Activated B cell treated with CpG ODN at 0.5 μM for 24 hours (primary cell): Measurements from ENCODE around the gene TNNI3K. TPM values are rescaled to one million over a fixed set of nuclear protein-coding genes. Genes with fewer than 3 reads are reported as not detected.

Experiments used
- ATAC-seq: fragments of 200-7000 bp; cut with Tn5 transposase; one replicate; pipeline ENCODE4 v1.10.0; 2021; ENCODE audit warnings: low read depth, mild to moderate bottlenecking, moderate library complexity
- CTCF ChIA-PET: fragments of 350-600 bp; sonication (Branson Sonifier 250); formaldehyde crosslinking; loops from one replicate; lab custom pipeline; 2021; ENCODE audit warnings: antibody characterized with exemption; lab: Charles Lee
- POLR2A ChIA-PET: fragments of 350-600 bp; sonication (Branson Sonifier 250); formaldehyde crosslinking; loops from one replicate; lab custom pipeline; 2021; ENCODE audit warnings: antibody characterized with exemption; lab: Charles Lee
- DNase-seq: peaks from one replicate; pipeline ENCODE4 v3.0.0; 2022
- H3K27ac Mint-ChIP-seq: one replicate; pipeline ENCODE4 v1.8.0; 2020; ENCODE audit warnings: mixed read lengths
- H3K27me3 Mint-ChIP-seq: one replicate; pipeline ENCODE4 v1.8.0; 2021; ENCODE audit warnings: mixed read lengths
- H3K36me3 Mint-ChIP-seq: one replicate; pipeline ENCODE4 v1.8.0; 2021; ENCODE audit warnings: low read depth, mixed read lengths
- H3K4me1 Mint-ChIP-seq: one replicate; pipeline ENCODE4 v1.8.0; 2021; ENCODE audit warnings: mixed read lengths
- H3K4me3 Mint-ChIP-seq: one replicate; pipeline ENCODE4 v1.8.0; 2020; ENCODE audit warnings: mild to moderate bottlenecking, mixed read lengths
- H3K9me3 Mint-ChIP-seq: one replicate; pipeline ENCODE4 v1.8.0; 2020; ENCODE audit warnings: mixed read lengths
- intact Hi-C: fragments of 100-400 bp; cut with micrococcal nuclease; formaldehyde crosslinking; loops from one replicate; pipeline ENCODE4 v1.15.1; 2024
- total RNA-seq: library from RNA; stranded (reverse); gene quantifications from 2 replicates; pipeline ENCODE4 v1.2.3, GENCODE V29; 2022
- TF ChIP-seq, protein P1 (sequence below): fragments of 200-600 bp; IDR thresholded peaks from one replicate; pipeline ENCODE4 v1.8.0; 2022; ENCODE audit warnings: antibody characterized with exemption, mild to moderate bottlenecking

TNNI3K gene
- total RNA-seq, 1 donor from 2014 or later = not detected

- CTCF ChIA-PET = interaction anchor here (0.7 kb wide), 1 partner anchor 933 kb away, joined by 3 read pairs; no protein-coding TSS in a partner anchor
- H3K27me3 Mint-ChIP-seq = no peaks in the 10 kb centered on the region
These were observed 157.7 kb downstream of the TNNI3K start for GRCh38 chr1:74392840-74393239.

GRCh38 chr1:74395571-74395970, 160.4 kb downstream of the TNNI3K start:
- Mint-ChIP-seq H3K9me3 (no peaks in the 10 kb centered on the region), H3K4me3 (no peak overlapping the region), H3K36me3 (no peaks in the 10 kb centered on the region), H3K27ac (no peak overlapping the region), H3K4me1 (no peaks in the 10 kb centered on the region), H3K27me3 (no peaks in the 10 kb centered on the region)
- DNase-seq (no peak), ATAC-seq (no peak)
- POLR2A ChIA-PET = no interaction called here
- CTCF ChIA-PET = no interaction called here
- TF ChIP-seq, protein P1, sequence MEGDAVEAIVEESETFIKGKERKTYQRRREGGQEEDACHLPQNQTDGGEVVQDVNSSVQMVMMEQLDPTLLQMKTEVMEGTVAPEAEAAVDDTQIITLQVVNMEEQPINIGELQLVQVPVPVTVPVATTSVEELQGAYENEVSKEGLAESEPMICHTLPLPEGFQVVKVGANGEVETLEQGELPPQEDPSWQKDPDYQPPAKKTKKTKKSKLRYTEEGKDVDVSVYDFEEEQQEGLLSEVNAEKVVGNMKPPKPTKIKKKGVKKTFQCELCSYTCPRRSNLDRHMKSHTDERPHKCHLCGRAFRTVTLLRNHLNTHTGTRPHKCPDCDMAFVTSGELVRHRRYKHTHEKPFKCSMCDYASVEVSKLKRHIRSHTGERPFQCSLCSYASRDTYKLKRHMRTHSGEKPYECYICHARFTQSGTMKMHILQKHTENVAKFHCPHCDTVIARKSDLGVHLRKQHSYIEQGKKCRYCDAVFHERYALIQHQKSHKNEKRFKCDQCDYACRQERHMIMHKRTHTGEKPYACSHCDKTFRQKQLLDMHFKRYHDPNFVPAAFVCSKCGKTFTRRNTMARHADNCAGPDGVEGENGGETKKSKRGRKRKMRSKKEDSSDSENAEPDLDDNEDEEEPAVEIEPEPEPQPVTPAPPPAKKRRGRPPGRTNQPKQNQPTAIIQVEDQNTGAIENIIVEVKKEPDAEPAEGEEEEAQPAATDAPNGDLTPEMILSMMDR = no peak
- intact Hi-C loops = no loop called here

More at GRCh38 chr1:74392840-74393239, 157.7 kb downstream of the TNNI3K start:
- Mint-ChIP-seq H3K4me1 (no peaks in the 10 kb centered on the region), H3K27ac (no peak overlapping the region), H3K36me3 (no peaks in the 10 kb centered on the region), H3K4me3 (no peak overlapping the region), H3K9me3 (no peaks in the 10 kb centered on the region)
- no peak for ATAC-seq
- DNase-seq = no peak
- intact Hi-C loops = no loop called here
- POLR2A ChIA-PET = no interaction called here
- TF ChIP-seq, protein P1 = no peak

GRCh38 chr1:74396462-74396861, 161.3 kb downstream of the TNNI3K start:
- H3K4me1 Mint-ChIP-seq = no peaks in the 10 kb centered on the region
- CTCF ChIA-PET = no interaction called here
- DNase-seq = no peak
- POLR2A ChIA-PET = no interaction called here
- no peaks in the 10 kb centered on the region for H3K27me3 Mint-ChIP-seq
- no peaks in the 10 kb centered on the region for H3K9me3 Mint-ChIP-seq
- H3K36me3 Mint-ChIP-seq = no peaks in the 10 kb centered on the region
- H3K4me3 Mint-ChIP-seq = no peak overlapping the region
- no peak for ATAC-seq
- intact Hi-C loops = no loop called here
- no peak overlapping the region for H3K27ac Mint-ChIP-seq
- TF ChIP-seq, protein P1 = no peak

GRCh38 chr1:74396933-74397332, 161.7 kb downstream of the TNNI3K start:
- no peak for ATAC-seq
- H3K27me3 Mint-ChIP-seq = no peaks in the 10 kb centered on the region
- CTCF ChIA-PET = no interaction called here
- no peaks in the 10 kb centered on the region for H3K9me3 Mint-ChIP-seq
- no peak overlapping the region for H3K4me3 Mint-ChIP-seq
- no peak overlapping the region for H3K27ac Mint-ChIP-seq
- DNase-seq = no peak
- POLR2A ChIA-PET = no interaction called here
- no peaks in the 10 kb centered on the region for H3K4me1 Mint-ChIP-seq
- no peaks in the 10 kb centered on the region for H3K36me3 Mint-ChIP-seq
- TF ChIP-seq, protein P1 = no peak
- intact Hi-C loops = no loop called here

DNA sequence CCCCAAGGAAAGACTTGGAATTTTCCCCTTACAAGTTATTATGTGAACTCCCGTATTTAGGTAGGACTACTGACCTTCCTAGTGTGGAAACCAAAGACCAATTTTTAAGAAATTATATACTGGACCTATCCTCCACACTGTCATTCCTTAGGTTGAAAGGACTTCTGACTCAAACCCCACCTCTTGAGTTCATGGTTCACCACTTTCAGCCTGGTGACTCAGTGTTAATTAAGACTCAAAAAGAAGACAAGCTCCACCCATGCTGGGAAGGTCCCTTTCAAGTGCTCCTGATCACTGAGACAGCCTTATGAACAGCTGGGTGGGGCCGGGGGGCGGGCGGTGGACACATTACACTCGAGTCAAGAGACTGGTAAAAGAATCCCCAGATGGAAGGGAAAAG, 164.1 kb downstream of the TNNI3K start:
- intact Hi-C loops = no loop called here

More for the DNA sequence above, 164.1 kb downstream of the TNNI3K start:
- Mint-ChIP-seq H3K4me1 (no peaks in the 10 kb centered on the region), H3K4me3 (no peak overlapping the region), H3K27ac (no peak overlapping the region), H3K36me3 (no peaks in the 10 kb centered on the region), H3K9me3 (no peaks in the 10 kb centered on the region), H3K27me3 (no peaks in the 10 kb centered on the region)
- ATAC-seq = no peak
- ChIA-PET CTCF (no interaction called here), POLR2A (no interaction called here)
- no peak for DNase-seq
- TF ChIP-seq, protein P1 = no peak
